HT-29 (cell line): ENCODE data around the gene SLC12A2. TPM values are rescaled to one million over a fixed set of nuclear protein-coding genes. Genes with fewer than 3 reads are reported as not detected.
A peak's percentile ranks its signal among the peaks of the same experiment; 100 is the strongest.

Experiments
- DNase-seq: peaks from one replicate; pipeline ENCODE4 v3.0.0-alpha.2; 2015; ENCODE audit warnings: low spot score
- total RNA-seq: library from RNA; depleted of rRNA; stranded (reverse); fragments of >200 nt; shearing (Covaris generic); gene quantifications from 2 replicates; pipeline ENCODE4 v1.2.3, GENCODE V29; 2014; rRNA removed

The SLC12A2 gene
- total RNA-seq = 359 and 396 TPM in 2 replicates

GRCh38 chr5:128083033-128083810 lies at the start of gene SLC12A2:
TSS of gene SLC12A2 (plus strand) at chr5:128083766. CDS start at chr5:128083955, 189 bp downstream.
- peak; percentile 90 for DNase-seq

- DNase-seq = no peak
These were observed 47.9 kb upstream of the SLC12A2 start for GRCh38 chr5:128035689-128036088.

- DNase-seq = no peak
These were observed 46.6 kb upstream of the SLC12A2 start for GRCh38 chr5:128036950-128037349.

GRCh38 chr5:128038643-128039042 lies 44.9 kb upstream of the SLC12A2 start:
- DNase-seq = no peak

GRCh38 chr5:128040927-128041326 lies 42.6 kb upstream of the SLC12A2 start:
- DNase-seq = no peak

- no peak for DNase-seq
These were observed 30.8 kb upstream of the SLC12A2 start for GRCh38 chr5:128052780-128053179.

- no peak for DNase-seq
These were observed 30.1 kb upstream of the SLC12A2 start for GRCh38 chr5:128053291-128053954.

- no peak for DNase-seq
These were observed 22.8 kb upstream of the SLC12A2 start for GRCh38 chr5:128060644-128061385.

- DNase-seq = no peak
These were observed 21.3 kb upstream of the SLC12A2 start for GRCh38 chr5:128062172-128062746.

- DNase-seq = no peak
These were observed 9.4 kb upstream of the SLC12A2 start for GRCh38 chr5:128074171-128074570.

GRCh38 chr5:128074953-128075352 lies 8.6 kb upstream of the SLC12A2 start:
- DNase-seq = no peak

- DNase-seq = no peak
These were observed 6.0 kb upstream of the SLC12A2 start for GRCh38 chr5:128077526-128077925.

- DNase-seq = peak; percentile 64
These were observed 2.3 kb upstream of the SLC12A2 start for GRCh38 chr5:128081111-128081851.

- DNase-seq = peak; percentile 58
These were observed 974 bp upstream of the SLC12A2 start for GRCh38 chr5:128082551-128083032.

GRCh38 chr5:128083811-128084227 lies 253 bp downstream of the SLC12A2 start:
- no peak for DNase-seq

GRCh38 chr5:128084228-128085167 lies 932 bp downstream of the SLC12A2 start:
- peak; percentile 57 for DNase-seq

- DNase-seq = peak; percentile 66
These were observed 1.8 kb downstream of the SLC12A2 start for GRCh38 chr5:128085413-128085812.

- DNase-seq = no peak
These were observed 8.0 kb downstream of the SLC12A2 start for GRCh38 chr5:128091579-128091978.

- DNase-seq = no peak
These were observed 8.6 kb downstream of the SLC12A2 start for GRCh38 chr5:128092144-128092543.

GRCh38 chr5:128093368-128093767 lies 9.8 kb downstream of the SLC12A2 start:
- DNase-seq = no peak
